Measurements from ENCODE around the gene APP.

DNA sequence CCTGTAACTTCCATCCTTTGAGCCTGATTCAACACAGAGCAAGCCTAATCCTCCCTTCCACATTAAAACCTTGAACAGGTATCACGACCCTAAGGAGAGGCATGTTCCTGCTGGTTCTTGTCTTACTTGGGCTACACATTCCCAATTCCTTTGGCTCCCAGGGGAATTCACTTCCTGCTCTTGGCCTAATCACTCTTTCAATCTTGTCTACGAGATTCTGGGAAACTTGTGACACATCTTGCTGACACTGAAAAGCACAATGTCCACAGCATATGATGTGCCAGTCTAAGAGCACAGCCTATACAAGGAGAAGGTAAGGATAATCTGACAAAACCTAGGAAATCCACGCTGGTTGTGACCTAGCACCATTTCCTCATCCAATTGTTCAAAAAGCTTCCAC is 271.9 kb downstream of the APP start:
- TF ChIP-seq, protein P1, sequence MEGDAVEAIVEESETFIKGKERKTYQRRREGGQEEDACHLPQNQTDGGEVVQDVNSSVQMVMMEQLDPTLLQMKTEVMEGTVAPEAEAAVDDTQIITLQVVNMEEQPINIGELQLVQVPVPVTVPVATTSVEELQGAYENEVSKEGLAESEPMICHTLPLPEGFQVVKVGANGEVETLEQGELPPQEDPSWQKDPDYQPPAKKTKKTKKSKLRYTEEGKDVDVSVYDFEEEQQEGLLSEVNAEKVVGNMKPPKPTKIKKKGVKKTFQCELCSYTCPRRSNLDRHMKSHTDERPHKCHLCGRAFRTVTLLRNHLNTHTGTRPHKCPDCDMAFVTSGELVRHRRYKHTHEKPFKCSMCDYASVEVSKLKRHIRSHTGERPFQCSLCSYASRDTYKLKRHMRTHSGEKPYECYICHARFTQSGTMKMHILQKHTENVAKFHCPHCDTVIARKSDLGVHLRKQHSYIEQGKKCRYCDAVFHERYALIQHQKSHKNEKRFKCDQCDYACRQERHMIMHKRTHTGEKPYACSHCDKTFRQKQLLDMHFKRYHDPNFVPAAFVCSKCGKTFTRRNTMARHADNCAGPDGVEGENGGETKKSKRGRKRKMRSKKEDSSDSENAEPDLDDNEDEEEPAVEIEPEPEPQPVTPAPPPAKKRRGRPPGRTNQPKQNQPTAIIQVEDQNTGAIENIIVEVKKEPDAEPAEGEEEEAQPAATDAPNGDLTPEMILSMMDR (conservative IDR thresholded peaks at IDR 0.05; ENCODE audit: low read depth, low read length) = no peak
- TF ChIP-seq EZH2 (IDR thresholded peaks at IDR 0.05; ENCODE audit: low read length, unreplicated experiment) = no peak

Measured in PC-3 (cell line).